Coronary artery (tissue), 2 donors: ENCODE data around the gene MRPL43.

Source experiments
- DNase-seq: peaks from one replicate; pipeline ENCODE4 v3.0.0-alpha.2; 2017; ENCODE audit warnings: low spot score
- H3K27ac ChIP-seq, 2 donors: fragments of 200-600 bp; sonication (generic); one replicate each; pipeline ENCODE4 v1.5.1; 2016 to 2019
- H3K4me3 ChIP-seq: fragments of 200-600 bp; sonication (generic); 2 replicates; pipeline ENCODE4 v1.5.1; 2016; ENCODE audit warnings: mild to moderate bottlenecking, moderate library complexity
- CTCF ChIP-seq: fragments of 200-600 bp; sonication (generic); IDR thresholded peaks from one replicate; pipeline ENCODE4 v1.5.1; 2019; ENCODE audit warnings: antibody characterized with exemption

The MRPL43 gene

GRCh38 chr10:101007099-101007711 lies 19.9 kb upstream of the MRPL43 start:
- no peak for TF ChIP-seq CTCF
- no peak for DNase-seq
- no peak overlapping the region for H3K4me3 ChIP-seq
- peak overlapping the region in 1 of 2 donors; percentile 43 for H3K27ac ChIP-seq

GRCh38 chr10:101006593-101007098 lies 19.3 kb upstream of the MRPL43 start:
- no peak for DNase-seq
- TF ChIP-seq CTCF: no peak
- Histone ChIP-seq H3K27ac (peak overlapping the region in 1 of 2 donors; percentile 43), H3K4me3 (no peak overlapping the region)

GRCh38 chr10:101005869-101006567 lies 18.7 kb upstream of the MRPL43 start:
- no peak for TF ChIP-seq CTCF
- Histone ChIP-seq H3K4me3 (no peak overlapping the region), H3K27ac (peak overlapping the region in 1 of 2 donors; percentile 43)
- DNase-seq: no peak

- DNase-seq: no peak
- Histone ChIP-seq H3K27ac (no peak overlapping the region), H3K4me3 (no peak overlapping the region)
Measured at GRCh38 chr10:101005361-101005760, 18.1 kb upstream of the MRPL43 start.

GRCh38 chr10:101003639-101004206 lies 16.4 kb upstream of the MRPL43 start:
- H3K27ac ChIP-seq: peak overlapping the region in 1 of 2 donors; percentile 5
- no peak overlapping the region for H3K4me3 ChIP-seq
- no peak for DNase-seq
- TF ChIP-seq CTCF: no peak

More at GRCh38 chr10:101005361-101005760, 18.1 kb upstream of the MRPL43 start:
- TF ChIP-seq CTCF: no peak

GRCh38 chr10:101002456-101002855 lies 15.2 kb upstream of the MRPL43 start:
- Histone ChIP-seq H3K4me3 (peak overlapping the region; percentile 85), H3K27ac (peak overlapping the region; percentile 99 to 100)
- no peak for DNase-seq
- no peak for TF ChIP-seq CTCF
